Fibroblast of lung (primary cell): ENCODE measurements around the gene SAGE1.
"Not testable (repeated sequence)": the region's sequence is repeated elsewhere in the genome, so short reads cannot be mapped to it uniquely, and the experiment has no call there.

Experiments used
- EZH2 ChIP-seq: IDR thresholded peaks from 2 replicates; pipeline ENCODE4 v1.5.1; 2012; ENCODE audit warnings: low read length, control low read depth, mild to moderate bottlenecking; ENCODE audit errors: missing control alignments
- TF ChIP-seq, protein P1 (sequence below), 2 donors: IDR thresholded peaks in 1 of 2; conservative IDR thresholded peaks in 1 of 2; 1 replicate in 1 of 2; 2 replicates in 1 of 2; pipeline ENCODE4 v1.5.1; 2011 to 2012; ENCODE audit warnings: low read length in 2 of 2, control low read depth in 1 of 2, inconsistent platforms in 1 of 2, low read depth in 1 of 2, mild to moderate bottlenecking in 1 of 2

- TF ChIP-seq, protein P1, sequence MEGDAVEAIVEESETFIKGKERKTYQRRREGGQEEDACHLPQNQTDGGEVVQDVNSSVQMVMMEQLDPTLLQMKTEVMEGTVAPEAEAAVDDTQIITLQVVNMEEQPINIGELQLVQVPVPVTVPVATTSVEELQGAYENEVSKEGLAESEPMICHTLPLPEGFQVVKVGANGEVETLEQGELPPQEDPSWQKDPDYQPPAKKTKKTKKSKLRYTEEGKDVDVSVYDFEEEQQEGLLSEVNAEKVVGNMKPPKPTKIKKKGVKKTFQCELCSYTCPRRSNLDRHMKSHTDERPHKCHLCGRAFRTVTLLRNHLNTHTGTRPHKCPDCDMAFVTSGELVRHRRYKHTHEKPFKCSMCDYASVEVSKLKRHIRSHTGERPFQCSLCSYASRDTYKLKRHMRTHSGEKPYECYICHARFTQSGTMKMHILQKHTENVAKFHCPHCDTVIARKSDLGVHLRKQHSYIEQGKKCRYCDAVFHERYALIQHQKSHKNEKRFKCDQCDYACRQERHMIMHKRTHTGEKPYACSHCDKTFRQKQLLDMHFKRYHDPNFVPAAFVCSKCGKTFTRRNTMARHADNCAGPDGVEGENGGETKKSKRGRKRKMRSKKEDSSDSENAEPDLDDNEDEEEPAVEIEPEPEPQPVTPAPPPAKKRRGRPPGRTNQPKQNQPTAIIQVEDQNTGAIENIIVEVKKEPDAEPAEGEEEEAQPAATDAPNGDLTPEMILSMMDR (conservative IDR thresholded peaks at IDR 0.05 in 1 of 2, IDR thresholded peaks at IDR 0.05 in 1 of 2; ENCODE audit: low read depth in 1 of 2, low read length in 2 of 2), result not testable (repeated sequence)
- not testable (repeated sequence) for TF ChIP-seq EZH2
Measured at GRCh38 chrX:135888976-135889375, 4.5 kb upstream of the SAGE1 start.
